AG04450 (cell line): ENCODE data around the gene SERTAD3. TPM values are rescaled to one million over a fixed set of nuclear protein-coding genes. Genes with fewer than 3 reads are reported as not detected.

Experiments used
- CTCF ChIA-PET: fragments of 300-600, 350-600 bp; formaldehyde crosslinking; extraction: SDS; loops from one replicate; lab custom pipeline; 2022; ENCODE audit warnings: antibody characterized with exemption, inconsistent platforms; lab: Charles Lee
- POLR2A ChIA-PET: fragments of 350-600 bp; formaldehyde crosslinking; extraction: SDS; loops from one replicate; lab custom pipeline; 2021; ENCODE audit warnings: antibody characterized with exemption, inconsistent platforms; lab: Yijun Ruan, JAX
- DNase-seq: peaks from one replicate; pipeline ENCODE4 v3.0.0-alpha.2; 2011; ENCODE audit warnings: low read depth, low spot score
- H3K27ac ChIP-seq: one replicate; pipeline ENCODE4 v1.5.1; 2012; ENCODE audit warnings: low read depth, low read length, control low read depth
- H3K27me3 ChIP-seq: one replicate; pipeline ENCODE4 v1.6.0; 2012; ENCODE audit warnings: low read length; ENCODE audit not compliant: control insufficient read depth, insufficient read depth
- H3K4me3 ChIP-seq: 2 replicates; pipeline ENCODE4 v1.5.1; 2011; ENCODE audit warnings: mild to moderate bottlenecking, low read depth, low read length, control low read depth
- H3K9me3 ChIP-seq: 2 replicates; pipeline ENCODE4 v1.5.1; 2012; ENCODE audit warnings: low read length; ENCODE audit not compliant: control insufficient read depth, insufficient read depth
- polyA plus RNA-seq: library from polyadenylated mRNA; depleted of rRNA; stranded (reverse); fragments of >200 nt; gene quantifications from 2 replicates; pipeline ENCODE4 v1.2.3, GENCODE V29; 2011
- TF ChIP-seq, protein P1 (sequence below): IDR thresholded peaks from 2 replicates; pipeline ENCODE4 v1.5.1; 2011; ENCODE audit warnings: low read depth, low read length, control low read depth, inconsistent platforms

Gene SERTAD3
- polyA plus RNA-seq, 1 experiment = 16.1 TPM

DNA sequence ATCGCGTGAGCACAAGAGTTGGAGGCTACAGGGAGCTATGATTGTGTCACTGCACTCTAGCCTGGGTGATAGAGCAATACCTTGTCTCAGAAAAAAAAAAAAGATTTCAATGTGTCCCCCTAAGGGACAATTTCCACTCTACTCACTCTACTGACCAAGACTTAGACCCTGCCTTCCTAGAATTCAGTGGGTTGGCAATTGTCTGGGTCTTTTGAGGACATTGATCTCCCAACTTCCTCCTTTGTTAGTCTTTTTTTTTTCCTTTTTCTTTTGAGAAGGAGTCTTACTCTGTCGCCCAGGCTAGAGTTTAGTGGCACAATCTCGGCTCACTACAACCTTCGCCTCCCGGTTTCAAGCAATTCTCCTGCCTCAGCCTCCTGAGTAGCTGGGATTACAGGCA lies 24.9 kb upstream of the SERTAD3 start:
- Histone ChIP-seq H3K27me3 (peaks cover 11% of the 10 kb centered on the region), H3K9me3 (no peaks in the 10 kb centered on the region; the same call in 1 of the 2 replicates), H3K27ac (no peak overlapping the region), H3K4me3 (no peak overlapping the region)
- CTCF ChIA-PET = no interaction called here
- DNase-seq = no peak
- TF ChIP-seq, protein P1, sequence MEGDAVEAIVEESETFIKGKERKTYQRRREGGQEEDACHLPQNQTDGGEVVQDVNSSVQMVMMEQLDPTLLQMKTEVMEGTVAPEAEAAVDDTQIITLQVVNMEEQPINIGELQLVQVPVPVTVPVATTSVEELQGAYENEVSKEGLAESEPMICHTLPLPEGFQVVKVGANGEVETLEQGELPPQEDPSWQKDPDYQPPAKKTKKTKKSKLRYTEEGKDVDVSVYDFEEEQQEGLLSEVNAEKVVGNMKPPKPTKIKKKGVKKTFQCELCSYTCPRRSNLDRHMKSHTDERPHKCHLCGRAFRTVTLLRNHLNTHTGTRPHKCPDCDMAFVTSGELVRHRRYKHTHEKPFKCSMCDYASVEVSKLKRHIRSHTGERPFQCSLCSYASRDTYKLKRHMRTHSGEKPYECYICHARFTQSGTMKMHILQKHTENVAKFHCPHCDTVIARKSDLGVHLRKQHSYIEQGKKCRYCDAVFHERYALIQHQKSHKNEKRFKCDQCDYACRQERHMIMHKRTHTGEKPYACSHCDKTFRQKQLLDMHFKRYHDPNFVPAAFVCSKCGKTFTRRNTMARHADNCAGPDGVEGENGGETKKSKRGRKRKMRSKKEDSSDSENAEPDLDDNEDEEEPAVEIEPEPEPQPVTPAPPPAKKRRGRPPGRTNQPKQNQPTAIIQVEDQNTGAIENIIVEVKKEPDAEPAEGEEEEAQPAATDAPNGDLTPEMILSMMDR = no peak
- POLR2A ChIA-PET = no interaction called here

DNA sequence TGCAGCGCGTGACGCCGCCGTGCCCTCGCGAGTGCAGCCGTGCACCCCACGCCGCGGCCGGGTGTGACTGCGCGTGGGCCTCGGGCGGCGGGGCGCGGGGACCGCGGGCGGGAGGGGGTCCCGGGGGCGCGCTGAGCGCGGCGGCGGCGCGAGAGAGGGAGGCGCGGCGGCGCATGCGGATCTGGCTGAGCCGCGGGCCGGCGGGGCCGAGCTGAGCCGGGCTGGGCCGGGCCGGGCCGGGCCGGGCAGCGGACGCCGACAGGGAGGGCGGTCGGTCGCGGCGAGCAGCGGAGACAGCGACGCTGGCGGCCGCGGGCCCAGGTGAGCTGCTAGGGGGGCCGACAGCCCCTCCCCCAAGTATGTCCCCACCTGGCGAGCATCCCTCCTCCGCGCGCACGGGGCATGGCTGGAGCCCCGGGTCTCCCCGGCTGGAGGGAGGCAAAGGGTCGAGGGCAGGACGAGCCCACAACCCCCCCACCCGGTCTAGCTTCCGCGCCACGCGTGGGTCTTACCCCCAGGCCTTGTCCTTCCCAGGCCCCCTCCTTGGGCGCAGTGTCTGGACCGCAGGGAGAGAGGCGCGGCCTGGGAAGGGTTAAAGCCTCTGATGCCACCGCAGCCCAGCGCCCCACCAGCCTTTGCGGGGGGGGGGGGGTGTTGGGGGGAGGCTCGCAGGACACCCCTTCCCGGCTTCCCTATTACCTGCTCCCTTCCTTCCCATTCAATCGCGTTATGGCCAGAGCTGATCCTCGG lies 23.0 kb upstream of the SERTAD3 start, which contains the start of gene SPTBN4:
TSS of gene SPTBN4 (plus strand) at position 17 of the 750 bp plus-strand sequence. CDS start 5,621 bp downstream, outside the sequence.
- ChIA-PET POLR2A (interaction anchor here (0.7 kb wide), 1 partner anchor 148 kb away, joined by 3 read pairs; no protein-coding TSS in a partner anchor), CTCF (interaction anchor here (0.5 to 3.9 kb wide), 4 partner anchors 32 to 162 kb away, joined by 3 to 23 read pairs (median 4); no protein-coding TSS in a partner anchor)
- H3K4me3 ChIP-seq = peak within 1 kb of the TSS; percentile 57
- TF ChIP-seq, protein P1 = no peak
- no peak within 1 kb of the TSS for H3K27ac ChIP-seq
- no peaks in the 10 kb centered on the region; the same call in 1 of the 2 replicates for H3K9me3 ChIP-seq
- no peak for DNase-seq
- peaks cover 11% of the 10 kb centered on the region for H3K27me3 ChIP-seq

DNA sequence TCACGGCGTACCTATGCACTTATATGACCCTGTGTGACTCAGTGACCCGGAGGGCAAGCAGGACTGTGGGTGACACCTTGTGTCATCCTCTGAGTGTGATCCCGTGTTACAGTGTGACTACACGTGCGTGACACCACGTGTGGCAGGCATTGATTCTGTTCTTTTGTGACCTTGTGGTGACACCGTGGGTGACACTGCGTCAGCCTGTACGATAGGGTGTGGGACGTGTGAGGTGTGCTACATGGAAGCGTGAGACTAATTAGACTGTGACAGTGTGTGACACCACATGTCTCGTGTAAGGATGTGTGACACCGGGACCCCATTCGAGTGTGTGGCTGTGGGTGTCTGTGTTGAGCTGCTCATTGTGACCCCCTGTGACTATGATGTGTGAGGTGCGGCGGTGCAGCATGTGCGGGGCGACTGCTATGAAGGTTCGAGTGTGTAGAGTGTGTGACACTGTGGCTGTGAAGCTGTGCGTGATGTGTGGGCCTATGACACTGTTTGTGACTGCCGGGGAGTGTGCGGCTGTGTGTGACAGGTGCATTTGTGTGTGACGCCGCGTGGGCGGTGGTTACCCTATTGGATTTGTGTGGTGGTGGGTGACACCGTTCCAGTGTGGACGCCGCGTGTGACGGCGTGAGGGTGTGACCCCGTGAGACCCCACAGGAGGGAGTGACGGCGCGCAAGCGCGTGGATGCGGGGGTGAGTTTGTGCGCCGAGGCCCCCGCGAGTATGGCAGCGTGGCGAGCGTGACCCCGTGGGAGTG lies 22.3 kb upstream of the SERTAD3 start:
- DNase-seq = no peak
- no peak overlapping the region for H3K27ac ChIP-seq
- H3K4me3 ChIP-seq = peak overlapping the region; percentile 57
- CTCF ChIA-PET = interaction anchor here (0.5 to 3.9 kb wide), 9 partner anchors 10 to 168 kb away, joined by 3 to 49 read pairs (median 5); no protein-coding TSS in a partner anchor
- TF ChIP-seq, protein P1 = no peak
- POLR2A ChIA-PET = interaction anchor here (0.9 to 2.4 kb wide), 9 partner anchors 23 to 147 kb away, joined by 3 to 13 read pairs (median 4); partner anchors contain the start of genes C19orf47, PLD3 and SERTAD1
- H3K9me3 ChIP-seq = no peaks in the 10 kb centered on the region; the same call in 1 of the 2 replicates
- H3K27me3 ChIP-seq = peaks cover 11% of the 10 kb centered on the region

DNA sequence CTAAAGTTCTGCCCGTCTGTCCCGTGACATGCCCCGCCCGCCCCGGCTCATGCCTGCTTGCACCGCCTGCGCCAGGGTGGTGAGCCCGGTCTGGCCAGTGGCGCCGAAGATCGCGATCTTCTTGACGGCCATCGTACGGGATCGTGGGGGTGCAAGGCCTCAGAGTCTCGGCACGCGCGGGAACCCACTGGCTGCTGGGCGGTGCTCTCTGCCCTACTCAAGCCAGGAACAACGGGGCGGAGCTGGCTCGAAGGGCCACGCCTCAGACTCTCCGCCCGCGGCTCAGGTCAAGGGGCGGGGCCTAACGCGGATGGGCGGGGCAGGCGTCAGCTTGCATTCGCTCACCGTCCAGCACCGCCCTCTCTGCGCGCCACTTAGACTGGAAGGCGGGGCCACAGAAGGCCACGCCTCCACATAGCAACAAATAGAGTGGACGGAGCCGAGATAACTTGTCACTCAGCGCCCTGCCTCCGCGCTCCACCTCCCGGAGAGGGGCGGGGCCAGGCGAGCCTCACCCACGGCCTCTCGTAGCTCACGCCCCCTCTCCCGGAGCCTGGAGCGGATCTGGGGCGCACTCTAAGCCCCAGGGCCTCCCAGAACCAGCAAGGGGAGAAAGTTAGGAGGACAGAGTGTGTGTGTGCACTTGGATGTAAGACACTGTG lies 21.6 kb upstream of the SERTAD3 start, which contains the start of gene BLVRB:
TSS of gene BLVRB (minus strand) at position 189 of the 662 bp plus-strand sequence. CDS start at position 132, 57 bp downstream.
- TF ChIP-seq, protein P1 = no peak
- Histone ChIP-seq H3K27me3 (peaks cover 11% of the 10 kb centered on the region), H3K27ac (peak within 1 kb of the TSS; percentile 71), H3K4me3 (peak within 1 kb of the TSS; percentile 74), H3K9me3 (no peaks in the 10 kb centered on the region; the same call in 1 of the 2 replicates)
- CTCF ChIA-PET = interaction anchor here (0.5 to 3.9 kb wide), 11 partner anchors 11 to 169 kb away, joined by 3 to 49 read pairs (median 11); partner anchors contain the start of genes LTBP4 and SERTAD3
- POLR2A ChIA-PET = interaction anchor here (0.6 to 2.4 kb wide), 11 partner anchors 23 to 148 kb away, joined by 3 to 13 read pairs (median 4); partner anchors contain the start of genes C19orf47, PLD3 and SERTAD1
- DNase-seq = peak; percentile 99
